ENCODE data around the gene ILDR1.
"Not testable (repeated sequence)": the region's sequence is repeated elsewhere in the genome, so short reads cannot be mapped to it uniquely, and the experiment has no call there.

The ILDR1 gene

DNA sequence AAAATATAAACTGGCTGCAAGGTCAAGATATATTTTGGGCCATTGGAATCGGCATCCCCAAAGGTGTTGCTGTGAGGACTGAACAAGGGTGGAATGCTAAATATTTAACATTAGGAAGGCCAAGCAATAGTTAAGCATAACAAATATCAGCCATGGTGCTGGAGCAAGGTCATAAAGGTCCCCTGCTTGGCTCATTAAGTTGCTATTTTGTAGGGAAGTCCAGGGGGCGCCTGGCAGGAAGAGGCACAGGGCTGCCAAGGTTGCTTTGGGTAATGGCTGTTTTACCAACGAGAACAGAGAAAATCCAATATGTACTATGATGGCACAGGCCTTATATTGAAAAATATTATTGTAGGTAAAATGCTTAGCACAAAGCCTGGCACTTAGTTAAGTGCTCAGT is 65.7 kb downstream of the ILDR1 start:
- no peak for TF ChIP-seq CTCF (conservative IDR thresholded peaks at IDR 0.05; ENCODE audit: low read length)
- DNase-seq (ENCODE audit: low read depth), result no peak
- no peak overlapping the region for H3K4me3 ChIP-seq (ENCODE audit: low read length)

GRCh38 chr3:121951291-121951919 is 70.6 kb downstream of the ILDR1 start:
- no peak for DNase-seq (ENCODE audit: low read depth)
- no peak overlapping the region for H3K4me3 ChIP-seq (ENCODE audit: low read length)
- TF ChIP-seq CTCF (conservative IDR thresholded peaks at IDR 0.05; ENCODE audit: low read length), result no peak

GRCh38 chr3:121948641-121949040 is 73.4 kb downstream of the ILDR1 start:
- TF ChIP-seq CTCF (conservative IDR thresholded peaks at IDR 0.05; ENCODE audit: low read length), result no peak

DNA sequence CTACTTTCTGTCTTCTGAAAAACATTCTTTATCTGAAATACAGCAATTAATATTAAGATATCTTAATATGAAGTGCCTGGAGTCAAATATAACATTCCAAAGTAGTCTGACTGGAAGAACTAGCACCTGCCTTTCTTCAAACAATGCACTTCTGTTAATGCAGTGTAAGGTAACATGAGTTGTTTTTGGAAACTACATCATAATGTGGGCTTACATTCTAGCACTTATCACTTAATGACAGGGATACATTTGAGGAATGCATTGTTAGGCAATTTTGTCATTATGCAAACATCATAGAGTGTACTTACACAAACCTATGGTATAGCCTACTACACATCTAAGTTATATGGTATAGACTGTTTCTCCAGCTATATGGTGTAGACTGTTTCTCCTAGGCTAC is 78.6 kb downstream of the ILDR1 start:
- H3K4me3 ChIP-seq (ENCODE audit: low read length), result no peak overlapping the region

More at GRCh38 chr3:121948641-121949040, 73.4 kb downstream of the ILDR1 start:
- H3K4me3 ChIP-seq (ENCODE audit: low read length), result no peak overlapping the region
- DNase-seq (ENCODE audit: low read depth), result no peak

GRCh38 chr3:121942116-121942786 is 79.8 kb downstream of the ILDR1 start:
- no peak for DNase-seq (ENCODE audit: low read depth)
- no peak overlapping the region for H3K4me3 ChIP-seq (ENCODE audit: low read length)
- no peak for TF ChIP-seq CTCF (conservative IDR thresholded peaks at IDR 0.05; ENCODE audit: low read length)

More for the DNA sequence above, 78.6 kb downstream of the ILDR1 start:
- TF ChIP-seq CTCF (conservative IDR thresholded peaks at IDR 0.05; ENCODE audit: low read length), result no peak
- DNase-seq (ENCODE audit: low read depth), result no peak

DNA sequence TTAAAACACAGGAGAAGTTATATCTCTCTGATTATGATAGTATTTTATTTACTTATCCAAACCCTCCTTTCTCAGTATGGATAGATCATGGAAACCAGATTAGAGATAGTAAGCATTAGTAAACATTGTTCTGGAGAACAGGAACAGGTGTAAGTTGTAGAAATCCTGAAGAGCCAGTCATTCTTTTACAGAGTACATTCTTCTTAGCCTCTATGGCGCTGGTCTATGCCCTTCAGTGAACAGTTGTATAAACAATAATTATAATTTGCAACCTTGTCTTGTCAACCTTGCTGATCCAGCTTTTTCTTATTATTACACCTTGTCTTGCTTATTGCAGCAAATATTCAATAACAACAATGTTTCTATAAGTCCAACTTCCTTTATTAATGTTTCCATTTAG is 80.5 kb downstream of the ILDR1 start:
- TF ChIP-seq CTCF (conservative IDR thresholded peaks at IDR 0.05; ENCODE audit: low read length), result no peak
- DNase-seq (ENCODE audit: low read depth), result no peak
- no peak overlapping the region for H3K4me3 ChIP-seq (ENCODE audit: low read length)

DNA sequence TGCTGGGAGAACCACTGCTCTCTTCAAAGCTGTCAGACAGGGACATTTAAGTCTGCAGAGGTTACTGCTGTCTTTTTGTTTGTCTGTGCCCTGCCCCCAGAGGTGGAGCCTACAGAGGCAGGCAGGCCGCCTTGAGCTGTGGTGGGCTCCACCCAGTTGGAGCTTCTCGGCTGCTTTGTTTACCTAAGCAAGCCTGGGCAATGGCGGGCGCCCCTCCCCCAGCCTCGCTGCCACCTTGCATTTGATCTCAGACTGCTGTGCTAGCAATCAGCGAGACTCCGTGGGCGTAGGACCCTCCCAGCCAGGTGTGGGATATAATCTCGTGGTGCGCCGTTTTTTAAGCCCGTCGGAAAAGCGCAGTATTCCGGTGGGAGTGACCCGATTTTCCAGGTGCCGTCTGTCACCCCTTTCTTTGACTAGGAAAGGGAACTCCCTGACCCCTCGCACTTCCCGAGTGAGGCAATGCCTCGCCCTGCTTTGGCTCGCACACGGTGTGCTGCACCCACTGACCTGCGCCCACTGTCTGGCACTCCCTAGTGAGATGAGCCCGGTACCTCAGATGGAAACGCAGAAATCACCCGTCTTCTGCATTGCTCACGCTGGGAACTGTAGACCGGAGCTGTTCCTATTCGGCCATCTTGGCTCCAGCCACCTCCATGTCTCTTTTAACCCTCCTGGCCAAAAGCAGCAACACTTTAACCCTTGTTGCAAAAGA is 83.7 kb downstream of the ILDR1 start:
- DNase-seq (ENCODE audit: low read depth); H3K4me3 ChIP-seq (ENCODE audit: low read length): not testable (repeated sequence)
